ENCODE results near the gene CERS4.
"Not testable (repeated sequence)": the region's sequence is repeated elsewhere in the genome, so short reads cannot be mapped to it uniquely, and the experiment has no call there.

CERS4 gene

GRCh38 chr19:8210421-8211101, 1.4 kb downstream of the CERS4 start:
- DNase-seq (ENCODE audit: low read depth): no peak

- DNase-seq (ENCODE audit: low read depth): no peak
Measured at GRCh38 chr19:8212212-8212611, 3.0 kb downstream of the CERS4 start.

- DNase-seq (ENCODE audit: low read depth): no peak
Measured at GRCh38 chr19:8212916-8213315, 3.7 kb downstream of the CERS4 start.

- no peak for DNase-seq (ENCODE audit: low read depth)
Measured at GRCh38 chr19:8213827-8214672, 4.9 kb downstream of the CERS4 start.

- DNase-seq (ENCODE audit: low read depth): no peak
Measured at GRCh38 chr19:8214802-8215201, 5.6 kb downstream of the CERS4 start.

GRCh38 chr19:8215783-8216182, 6.6 kb downstream of the CERS4 start:
- DNase-seq (ENCODE audit: low read depth): no peak

- DNase-seq (ENCODE audit: low read depth): no peak
Measured at GRCh38 chr19:8216357-8216756, 7.2 kb downstream of the CERS4 start.

GRCh38 chr19:8218127-8218526, 9.0 kb downstream of the CERS4 start:
- DNase-seq (ENCODE audit: low read depth): not testable (repeated sequence)

- no peak for DNase-seq (ENCODE audit: low read depth)
Measured at GRCh38 chr19:8220481-8220880, 11.3 kb downstream of the CERS4 start.

- no peak for DNase-seq (ENCODE audit: low read depth)
Measured at GRCh38 chr19:8221161-8221560, 12.0 kb downstream of the CERS4 start.

- DNase-seq (ENCODE audit: low read depth): not testable (repeated sequence)
Measured at GRCh38 chr19:8223442-8223841, 14.3 kb downstream of the CERS4 start.

- no peak for DNase-seq (ENCODE audit: low read depth)
Measured at GRCh38 chr19:8224394-8225145, 15.4 kb downstream of the CERS4 start.

GRCh38 chr19:8231073-8231604, 22.0 kb downstream of the CERS4 start:
- DNase-seq (ENCODE audit: low read depth): no peak

- no peak for DNase-seq (ENCODE audit: low read depth)
Measured at GRCh38 chr19:8233370-8233769, 24.2 kb downstream of the CERS4 start.

GRCh38 chr19:8237026-8237425, 27.9 kb downstream of the CERS4 start:
- DNase-seq (ENCODE audit: low read depth): no peak

GRCh38 chr19:8238251-8238650, 29.1 kb downstream of the CERS4 start:
- DNase-seq (ENCODE audit: low read depth): no peak

- DNase-seq (ENCODE audit: low read depth): no peak
Measured at GRCh38 chr19:8239528-8240273, 30.5 kb downstream of the CERS4 start.

- DNase-seq (ENCODE audit: low read depth): peak; percentile 26
Measured at GRCh38 chr19:8240274-8241229, 31.4 kb downstream of the CERS4 start.

- DNase-seq (ENCODE audit: low read depth): no peak
Measured at GRCh38 chr19:8241646-8242045, 32.5 kb downstream of the CERS4 start.

GRCh38 chr19:8242211-8242821, 33.1 kb downstream of the CERS4 start:
- no peak for DNase-seq (ENCODE audit: low read depth)
